Heart left ventricle (tissue), 16 donors: ENCODE results near the gene NINJ2. TPM values are rescaled to one million over a fixed set of nuclear protein-coding genes. Genes with fewer than 3 reads are reported as not detected.

Experiments used
- ATAC-seq, 4 donors: fragments of 200-7000 bp; cut with Tn5 transposase; one replicate each; pipeline ENCODE4 v1.9.1; 2020 to 2022; ENCODE audit warnings: moderate library complexity in 4 of 4, mild to moderate bottlenecking in 3 of 4, moderate number of reproducible peaks in 1 of 4
- DNase-seq, 5 donors: peaks; one replicate each; pipeline ENCODE4 v3.0.0-alpha.2; 2020
- H3K27ac ChIP-seq, 12 donors: fragments of 200-600 bp; sonication (generic) in 4 of 12; one replicate each; pipeline versions ENCODE4 v1.5.0 to v1.8.0; 2016 to 2022; ENCODE audit warnings: mild to moderate bottlenecking in 2 of 12
- H3K27me3 ChIP-seq, 9 donors: fragments of 200-600 bp; sonication (generic) in 2 of 9; one replicate each; pipeline versions ENCODE4 v1.5.1 to v1.8.0; 2016 to 2022; ENCODE audit warnings: mild to moderate bottlenecking in 3 of 9
- H3K36me3 ChIP-seq, 9 donors: fragments of 200-600 bp; sonication (generic) in 2 of 9; one replicate each; pipeline versions ENCODE4 v1.5.0 to v1.8.0; 2018 to 2022; ENCODE audit warnings: mild to moderate bottlenecking in 2 of 9
- H3K4me1 ChIP-seq, 12 donors: fragments of 200-600 bp; sonication (generic) in 4 of 12; one replicate each; pipeline versions ENCODE4 v1.5.0 to v1.8.0; 2016 to 2022; ENCODE audit warnings: mild to moderate bottlenecking in 3 of 12
- H3K4me3 ChIP-seq, 12 donors: fragments of 200-600 bp; sonication (generic) in 4 of 12; one replicate each; pipeline versions ENCODE4 v1.5.0 to v1.8.0; 2017 to 2022; ENCODE audit warnings: mild to moderate bottlenecking in 9 of 12, moderate library complexity in 4 of 12
- H3K9me3 ChIP-seq, 12 donors: fragments of 200-600 bp; sonication (generic) in 4 of 12; one replicate each; pipeline versions ENCODE4 v1.5.0 to v1.8.0; 2016 to 2022; ENCODE audit warnings: mild to moderate bottlenecking in 1 of 12
- POLR2A ChIP-seq, 2 donors: fragments of 450-650 bp; IDR thresholded peaks; one replicate each; pipeline ENCODE4 v1.6.1; 2017; ENCODE audit warnings: antibody characterized with exemption in 2 of 2, mild to moderate bottlenecking in 2 of 2, moderate library complexity in 2 of 2
- WGBS, 4 donors: extraction: QIAGEN DNeasy Blood & Tissue Kit in 2 of 4; methylation state at CpG; one replicate each; pipeline versions ENCODE4 v1.1.5 to v1.1.7; 2013 to 2018; 5-methylcytosine and 5-hydroxymethylcytosine counted together
- intact Hi-C, 10 donors: fragments of 100-400 bp; cut with DNase I; formaldehyde crosslinking; loops; one replicate each; pipeline versions ENCODE4 v1.11.1 to v1.14.2; 2022
- polyA plus RNA-seq, 2 donors: library from polyadenylated mRNA; stranded (reverse); fragments of 200-250 nt; gene quantifications; one replicate each; pipeline ENCODE4 v1.2.3, GENCODE V29; 2013
- total RNA-seq, 9 donors: library from RNA; depleted of rRNA in 2 of 9; stranded (reverse); fragments of >200 nt in 2 of 9; fragmentation: NEBNext Ultra II Directional in 3 of 9; extraction: Animal tissue kit (Norgen Biotek cat#: 25700) in 3 of 9; gene quantifications; one replicate each; pipeline versions ENCODE4 v1.1.0 to v1.2.4, GENCODE V29; 2016 to 2023
- TF ChIP-seq, protein P1 (sequence below), 12 donors: fragments of 200-600 bp; sonication (generic) in 4 of 12; IDR thresholded peaks; one replicate each; pipeline versions ENCODE4 v1.5.0 to v1.8.0; 2018 to 2022; ENCODE audit warnings: antibody characterized with exemption in 12 of 12, mild to moderate bottlenecking in 5 of 12
- donor health status: ischemic (EF 13 %, LVEDD 7.1; RV severe dilation, severe dysfunction).
- donor health status: healthy with polysubstance abuse.
- donor health status: DM: no; HTN: yes; CAD: no.
- donor health status: DM: no; HTN: no; CAD: no.
- donor health status: ischemic (EF 25% LVEDD 6.9; RV normal size, moderate dysfunction).
- donor health status: ischemic (EF 25% LVEDD 5.7; RV mildly dilated, moderate dysfunction).
- donor health status: healthy.
- donor health status: DM: yes; HTN: yes; CAD: no.
- donor health status: ischemic (EF 35%, LVEDD 5.7; RV mildly dilated, moderate dysfunction).
- donor health status: nonischemic (EF 11% LVEDD 7.7; RV severe dilation, severe dysfunction).
- donor health status: DM: yes; HTN: yes; CAD: no.
- donor health status: PGD.
- donor health status: ischemic (EF 29% LVEDD 5.4; RV normal size, mild dysfunction).
- donor health status: nonischemic (EF 23%, LVEDD 6.1; RV moderate dilation, normal function).

Gene NINJ2
- total and polyA plus RNA-seq, 11 donors = 2.8 to 15.0 (median 5.2) TPM

- DNase-seq = peak in 1 of 5 donors; percentile 32
- WGBS, 4 donors = 61 to 80% (median 74%) methylated on average over 6 to 14 of the region's 14 CpGs
- TF ChIP-seq, protein P1, sequence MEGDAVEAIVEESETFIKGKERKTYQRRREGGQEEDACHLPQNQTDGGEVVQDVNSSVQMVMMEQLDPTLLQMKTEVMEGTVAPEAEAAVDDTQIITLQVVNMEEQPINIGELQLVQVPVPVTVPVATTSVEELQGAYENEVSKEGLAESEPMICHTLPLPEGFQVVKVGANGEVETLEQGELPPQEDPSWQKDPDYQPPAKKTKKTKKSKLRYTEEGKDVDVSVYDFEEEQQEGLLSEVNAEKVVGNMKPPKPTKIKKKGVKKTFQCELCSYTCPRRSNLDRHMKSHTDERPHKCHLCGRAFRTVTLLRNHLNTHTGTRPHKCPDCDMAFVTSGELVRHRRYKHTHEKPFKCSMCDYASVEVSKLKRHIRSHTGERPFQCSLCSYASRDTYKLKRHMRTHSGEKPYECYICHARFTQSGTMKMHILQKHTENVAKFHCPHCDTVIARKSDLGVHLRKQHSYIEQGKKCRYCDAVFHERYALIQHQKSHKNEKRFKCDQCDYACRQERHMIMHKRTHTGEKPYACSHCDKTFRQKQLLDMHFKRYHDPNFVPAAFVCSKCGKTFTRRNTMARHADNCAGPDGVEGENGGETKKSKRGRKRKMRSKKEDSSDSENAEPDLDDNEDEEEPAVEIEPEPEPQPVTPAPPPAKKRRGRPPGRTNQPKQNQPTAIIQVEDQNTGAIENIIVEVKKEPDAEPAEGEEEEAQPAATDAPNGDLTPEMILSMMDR (IDR thresholded peaks at IDR 0.05) = no peak
- no peak for TF ChIP-seq POLR2A (IDR thresholded peaks at IDR 0.05)
- H3K4me3 ChIP-seq = peak overlapping the region in 2 of 12 donors; percentile 32 to 48
- peaks cover 0 to 20% (median 10%) of the 10 kb centered on the region in 9 donors for H3K36me3 ChIP-seq
- H3K27ac ChIP-seq = peak overlapping the region in 3 of 12 donors; percentile 30 to 88 (median 50)
- H3K27me3 ChIP-seq = no peaks in the 10 kb centered on the region
- H3K4me1 ChIP-seq = peaks cover 0 to 55% (median 4%) of the 10 kb centered on the region in 12 donors
- intact Hi-C loops = loop anchor here in 3 of 10 donors (10.0 kb wide), 3 partner anchors 363 to 1023 kb away; no protein-coding TSS in a partner anchor
- no peaks in the 10 kb centered on the region for H3K9me3 ChIP-seq
- ATAC-seq = no peak
These were observed 101.9 kb downstream of the NINJ2 start for GRCh38 chr12:561391-561705.

DNA sequence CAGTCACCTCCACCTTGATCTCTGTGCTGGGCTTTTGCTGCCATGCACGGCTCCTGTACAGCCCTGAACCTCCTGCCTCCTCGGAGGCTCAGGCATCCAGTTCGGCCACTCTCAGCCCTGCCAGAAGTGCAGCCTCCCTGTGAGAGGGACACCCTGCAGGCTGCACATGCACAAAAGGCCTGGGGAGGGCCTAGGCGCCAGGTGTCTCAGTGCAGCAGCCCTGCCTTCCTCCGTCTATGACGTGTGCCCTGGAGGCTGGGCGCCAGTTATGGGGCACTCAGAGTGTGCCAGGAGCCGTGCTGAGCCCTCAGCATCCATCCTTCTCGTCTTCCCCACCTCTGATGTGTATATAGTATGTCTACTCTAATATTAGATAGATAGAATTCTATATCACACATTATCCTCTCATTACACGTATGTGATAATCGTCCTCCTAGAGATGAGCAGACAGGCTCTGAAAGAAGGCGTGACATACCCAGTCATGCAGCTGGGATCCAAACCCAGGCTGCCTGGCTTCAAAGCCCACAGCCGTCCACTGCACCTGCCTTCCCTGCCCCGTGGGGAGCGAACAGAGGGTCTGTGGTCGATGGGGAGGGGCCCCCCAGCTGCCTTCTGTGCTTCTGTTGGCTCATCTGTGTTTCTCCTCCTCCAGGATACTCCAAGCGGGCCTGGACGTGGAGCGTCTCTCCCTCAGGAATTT is 102.4 kb downstream of the NINJ2 start:
- H3K4me1 ChIP-seq = peaks cover 0 to 55% (median 4%) of the 10 kb centered on the region in 12 donors
- no peak overlapping the region for H3K4me3 ChIP-seq
- peak in 1 of 5 donors; percentile 20 for DNase-seq
- no peak for ATAC-seq
- no peak for TF ChIP-seq POLR2A (IDR thresholded peaks at IDR 0.05)
- TF ChIP-seq, protein P1 (IDR thresholded peaks at IDR 0.05) = no peak
- peaks cover 0 to 23% (median 10%) of the 10 kb centered on the region in 9 donors for H3K36me3 ChIP-seq
- H3K27me3 ChIP-seq = no peaks in the 10 kb centered on the region
- no peaks in the 10 kb centered on the region for H3K9me3 ChIP-seq
- no peak overlapping the region for H3K27ac ChIP-seq
- 65 to 78% (median 75%) methylated on average over 18 to 19 of the region's 19 CpGs for WGBS, 4 donors
- intact Hi-C loops = loop anchor here in 3 of 10 donors (10.0 kb wide), 3 partner anchors 364 to 1024 kb away; no protein-coding TSS in a partner anchor

DNA sequence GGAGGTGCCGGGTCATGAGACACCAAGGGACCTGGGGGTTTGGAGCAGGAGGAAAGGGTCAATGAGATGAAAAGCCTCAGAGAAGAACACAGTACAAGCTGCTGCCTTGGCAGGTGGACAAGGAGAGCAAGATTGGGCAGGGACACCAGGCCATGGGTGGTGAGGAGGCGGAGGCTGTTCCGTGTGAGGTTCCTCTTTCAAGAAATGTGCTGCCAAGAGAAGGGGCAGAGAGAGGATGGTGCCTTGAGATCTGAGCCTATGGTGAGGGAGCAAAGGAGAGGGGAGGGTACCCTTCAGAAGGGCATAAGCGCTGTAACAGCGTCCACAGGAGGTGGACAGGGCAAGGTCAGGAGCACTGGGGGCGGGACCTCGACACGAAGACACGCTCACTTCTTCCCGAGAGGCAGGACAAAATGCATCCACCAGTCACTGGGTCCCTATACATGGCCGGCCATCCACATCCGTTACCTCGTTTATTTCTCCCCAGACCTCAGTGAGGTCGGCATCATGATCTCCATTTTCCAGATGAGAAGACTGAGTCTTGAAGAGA is 103.3 kb downstream of the NINJ2 start:
- Histone ChIP-seq H3K4me1 (peaks cover 0 to 57% (median 4%) of the 10 kb centered on the region in 12 donors), H3K27ac (no peak overlapping the region), H3K36me3 (peaks cover 0 to 23% (median 10%) of the 10 kb centered on the region in 9 donors), H3K9me3 (no peaks in the 10 kb centered on the region), H3K27me3 (no peaks in the 10 kb centered on the region), H3K4me3 (no peak overlapping the region)
- ATAC-seq (no peak), DNase-seq (peak in 2 of 5 donors; percentile 17 to 26)
- intact Hi-C loops = loop anchor here in 3 of 10 donors (10.0 kb wide), 3 partner anchors 365 to 1025 kb away; no protein-coding TSS in a partner anchor
- no peak for TF ChIP-seq POLR2A (IDR thresholded peaks at IDR 0.05)
- TF ChIP-seq, protein P1 (IDR thresholded peaks at IDR 0.05) = no peak
- 83 to 87% (median 87%) methylated on average over 14 of the region's 14 CpGs for WGBS, 4 donors

GRCh38 chr12:559208-559905 is 103.9 kb downstream of the NINJ2 start:
- Histone ChIP-seq H3K4me3 (no peak overlapping the region), H3K9me3 (no peaks in the 10 kb centered on the region), H3K4me1 (peaks cover 0 to 57% (median 4%) of the 10 kb centered on the region in 12 donors), H3K36me3 (peaks cover 0 to 20% (median 7%) of the 10 kb centered on the region in 9 donors), H3K27me3 (no peaks in the 10 kb centered on the region), H3K27ac (peak overlapping the region in 1 of 12 donors; percentile 18)
- DNase-seq = peak in 3 of 5 donors; percentile 11 to 56 (median 21)
- no peak for ATAC-seq
- 77 to 86% (median 84%) methylated on average over 13 to 21 of the region's 21 CpGs for WGBS, 4 donors
- TF ChIP-seq POLR2A (IDR thresholded peaks at IDR 0.05) = no peak
- TF ChIP-seq, protein P1 (IDR thresholded peaks at IDR 0.05) = no peak
- intact Hi-C loops = no loop called here
